Neutrophil (primary cell): ENCODE results near the gene ASIC5.

Experiments
- H3K27ac ChIP-seq: fragments of 200-600 bp; sonication (generic); 2 replicates; pipeline ENCODE4 v1.5.1; 2016; ENCODE audit warnings: mild to moderate bottlenecking, moderate library complexity
- H3K27me3 ChIP-seq: fragments of 200-600 bp; sonication (generic); 2 replicates; pipeline ENCODE4 v1.6.0; 2016; ENCODE audit warnings: mild to moderate bottlenecking
- H3K36me3 ChIP-seq: fragments of 200-600 bp; sonication (generic); 2 replicates; pipeline ENCODE4 v1.5.1; 2017
- H3K4me1 ChIP-seq, 2 experiments: fragments of 200-600 bp in 1 of 2; sonication (generic) in 1 of 2; 1 replicate in 1 of 2; 2 replicates in 1 of 2; pipeline versions ENCODE4 v1.5.1 to v1.6.1; 2013 to 2016; ENCODE audit warnings: low read depth in 1 of 2, low read length in 1 of 2, mild to moderate bottlenecking in 1 of 2, moderate library complexity in 1 of 2; ENCODE audit not compliant: control insufficient read depth in 1 of 2, insufficient read depth in 1 of 2
- H3K4me3 ChIP-seq, 2 experiments: fragments of 200-600 bp in 1 of 2; sonication (generic) in 1 of 2; 1 replicate in 1 of 2; 2 replicates in 1 of 2; pipeline ENCODE4 v1.5.1; 2013 to 2016; ENCODE audit warnings: low read depth in 1 of 2, low read length in 1 of 2, mild to moderate bottlenecking in 1 of 2, moderate library complexity in 1 of 2
- H3K9me3 ChIP-seq: fragments of 200-600 bp; sonication (generic); 2 replicates; pipeline ENCODE4 v1.5.1; 2016
- CTCF ChIP-seq: fragments of 200-600 bp; sonication (generic); IDR thresholded peaks from 2 replicates; pipeline ENCODE4 v1.5.1; 2016; ENCODE audit warnings: antibody characterized with exemption

Gene ASIC5

GRCh38 chr4:155854582-155855226 lies 11.4 kb downstream of the ASIC5 start:
- no peak for TF ChIP-seq CTCF
- Histone ChIP-seq H3K4me1 (no peaks in the 10 kb centered on the region), H3K4me3 (no peak overlapping the region), H3K9me3 (no peaks in the 10 kb centered on the region), H3K27ac (no peak overlapping the region), H3K27me3 (no peaks in the 10 kb centered on the region), H3K36me3 (no peaks in the 10 kb centered on the region)

- Histone ChIP-seq H3K36me3 (no peaks in the 10 kb centered on the region), H3K4me3 (no peak overlapping the region), H3K9me3 (no peaks in the 10 kb centered on the region), H3K27me3 (no peaks in the 10 kb centered on the region), H3K27ac (no peak overlapping the region), H3K4me1 (no peaks in the 10 kb centered on the region)
- no peak for TF ChIP-seq CTCF
Measured at GRCh38 chr4:155853189-155853588, 12.9 kb downstream of the ASIC5 start.

GRCh38 chr4:155849042-155849441 lies 17.0 kb downstream of the ASIC5 start:
- Histone ChIP-seq H3K27me3 (no peaks in the 10 kb centered on the region), H3K9me3 (no peaks in the 10 kb centered on the region), H3K27ac (no peak overlapping the region), H3K4me1 (no peaks in the 10 kb centered on the region), H3K36me3 (no peaks in the 10 kb centered on the region), H3K4me3 (no peak overlapping the region)
- TF ChIP-seq CTCF: no peak

- Histone ChIP-seq H3K36me3 (no peaks in the 10 kb centered on the region), H3K4me3 (no peak overlapping the region), H3K9me3 (no peaks in the 10 kb centered on the region), H3K27me3 (no peaks in the 10 kb centered on the region), H3K4me1 (no peaks in the 10 kb centered on the region), H3K27ac (no peak overlapping the region)
- TF ChIP-seq CTCF: no peak
Measured at GRCh38 chr4:155846929-155847328, 19.1 kb downstream of the ASIC5 start.

- H3K9me3 ChIP-seq: no peaks in the 10 kb centered on the region
- H3K4me3 ChIP-seq: no peak overlapping the region
- H3K27ac ChIP-seq: no peak overlapping the region
- no peaks in the 10 kb centered on the region for H3K4me1 ChIP-seq
- no peaks in the 10 kb centered on the region for H3K36me3 ChIP-seq
- H3K27me3 ChIP-seq: no peaks in the 10 kb centered on the region
- no peak for TF ChIP-seq CTCF
Measured at GRCh38 chr4:155842080-155842479, 24.0 kb downstream of the ASIC5 start.
